ENCODE measurements around the gene CFAP54.
"Not testable (repeated sequence)": the region's sequence is repeated elsewhere in the genome, so short reads cannot be mapped to it uniquely, and the experiment has no call there.

The CFAP54 gene

GRCh38 chr12:96520767-96521166, 31.4 kb downstream of the CFAP54 start:
- DNase-seq: no peak

- peak; percentile 16 for DNase-seq
Observed at GRCh38 chr12:96521895-96522682, 32.7 kb downstream of the CFAP54 start.

GRCh38 chr12:96522690-96523089, 33.3 kb downstream of the CFAP54 start:
- DNase-seq: no peak

- DNase-seq: no peak
Observed at GRCh38 chr12:96526110-96526509, 36.7 kb downstream of the CFAP54 start.

- no peak for DNase-seq
Observed at GRCh38 chr12:96529912-96530311, 40.5 kb downstream of the CFAP54 start.

GRCh38 chr12:96534339-96534738, 45.0 kb downstream of the CFAP54 start:
- no peak for DNase-seq

GRCh38 chr12:96548384-96548783, 59.0 kb downstream of the CFAP54 start:
- DNase-seq: no peak

GRCh38 chr12:96549341-96549740, 60.0 kb downstream of the CFAP54 start:
- no peak for DNase-seq

- DNase-seq: no peak
Observed at GRCh38 chr12:96570579-96570978, 81.2 kb downstream of the CFAP54 start.

GRCh38 chr12:96571101-96571862, 81.9 kb downstream of the CFAP54 start:
- no peak for DNase-seq

GRCh38 chr12:96578526-96579125, 89.2 kb downstream of the CFAP54 start:
- DNase-seq: peak; percentile 72

- DNase-seq: no peak
Observed at GRCh38 chr12:96585977-96586376, 96.6 kb downstream of the CFAP54 start.

- no peak for DNase-seq
Observed at GRCh38 chr12:96587691-96588090, 98.3 kb downstream of the CFAP54 start.

- DNase-seq: no peak
Observed at GRCh38 chr12:96590970-96591369, 101.6 kb downstream of the CFAP54 start.

GRCh38 chr12:96604374-96604773, 115.0 kb downstream of the CFAP54 start:
- not testable (repeated sequence) for DNase-seq

- no peak for DNase-seq
Observed at GRCh38 chr12:96605684-96606083, 116.3 kb downstream of the CFAP54 start.

GRCh38 chr12:96606134-96606533, 116.8 kb downstream of the CFAP54 start:
- DNase-seq: no peak

GRCh38 chr12:96606644-96607043, 117.3 kb downstream of the CFAP54 start:
- no peak for DNase-seq

- no peak for DNase-seq
Observed at GRCh38 chr12:96617178-96617577, 127.8 kb downstream of the CFAP54 start.

- DNase-seq: no peak
Observed at GRCh38 chr12:96623155-96623554, 133.8 kb downstream of the CFAP54 start.

- DNase-seq: no peak
Observed at GRCh38 chr12:96623656-96624217, 134.4 kb downstream of the CFAP54 start.

GRCh38 chr12:96635844-96636243, 146.5 kb downstream of the CFAP54 start:
- no peak for DNase-seq

GRCh38 chr12:96636895-96637294, 147.5 kb downstream of the CFAP54 start:
- no peak for DNase-seq

GRCh38 chr12:96648923-96649322, 159.5 kb downstream of the CFAP54 start:
- no peak for DNase-seq

Data from NCI-H1436 (cell line).